ENCODE data around the gene KCNJ11.

- TF ChIP-seq ZNF274 (IDR thresholded peaks at IDR 0.05; ENCODE audit: low read depth, low read length) (no peak), YY1 (IDR thresholded peaks at IDR 0.05; ENCODE audit: insufficient read depth, insufficient read length) (no peak), SUZ12 (IDR thresholded peaks at IDR 0.05; ENCODE audit: extremely low read depth, insufficient read depth, insufficient read length) (no peak)
Measured at GRCh38 chr11:17394743-17395390, 6.4 kb upstream of the KCNJ11 start.
